Measurements from ENCODE around the gene ENDOD1.

ENDOD1 gene

DNA sequence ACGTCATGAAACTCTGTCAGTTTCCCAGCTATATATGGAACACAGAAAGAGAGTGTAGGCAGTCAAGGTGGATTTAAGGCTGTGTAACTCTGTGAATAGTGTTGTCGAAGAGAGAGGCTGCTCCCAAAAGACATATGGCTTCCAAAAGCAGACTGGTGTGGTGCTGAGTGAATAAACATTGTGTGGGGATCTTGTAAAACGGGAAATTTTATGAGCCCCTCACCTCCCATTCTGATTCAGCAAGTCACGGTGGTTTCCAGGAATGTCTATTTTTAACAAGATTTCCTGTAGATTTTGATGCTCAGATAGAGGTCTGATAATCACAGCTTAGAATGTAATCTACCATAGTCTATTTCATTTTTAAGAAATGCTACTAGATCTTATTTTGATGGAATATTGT lies 73.5 kb downstream of the ENDOD1 start:
- no peak for DNase-seq (ENCODE audit: extremely low read depth, low read depth)
- no peak overlapping the region for H3K4me3 ChIP-seq (replicated peaks; ENCODE audit: low read depth, low read length)
- TF ChIP-seq, protein P1, sequence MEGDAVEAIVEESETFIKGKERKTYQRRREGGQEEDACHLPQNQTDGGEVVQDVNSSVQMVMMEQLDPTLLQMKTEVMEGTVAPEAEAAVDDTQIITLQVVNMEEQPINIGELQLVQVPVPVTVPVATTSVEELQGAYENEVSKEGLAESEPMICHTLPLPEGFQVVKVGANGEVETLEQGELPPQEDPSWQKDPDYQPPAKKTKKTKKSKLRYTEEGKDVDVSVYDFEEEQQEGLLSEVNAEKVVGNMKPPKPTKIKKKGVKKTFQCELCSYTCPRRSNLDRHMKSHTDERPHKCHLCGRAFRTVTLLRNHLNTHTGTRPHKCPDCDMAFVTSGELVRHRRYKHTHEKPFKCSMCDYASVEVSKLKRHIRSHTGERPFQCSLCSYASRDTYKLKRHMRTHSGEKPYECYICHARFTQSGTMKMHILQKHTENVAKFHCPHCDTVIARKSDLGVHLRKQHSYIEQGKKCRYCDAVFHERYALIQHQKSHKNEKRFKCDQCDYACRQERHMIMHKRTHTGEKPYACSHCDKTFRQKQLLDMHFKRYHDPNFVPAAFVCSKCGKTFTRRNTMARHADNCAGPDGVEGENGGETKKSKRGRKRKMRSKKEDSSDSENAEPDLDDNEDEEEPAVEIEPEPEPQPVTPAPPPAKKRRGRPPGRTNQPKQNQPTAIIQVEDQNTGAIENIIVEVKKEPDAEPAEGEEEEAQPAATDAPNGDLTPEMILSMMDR (IDR thresholded peaks at IDR 0.05; ENCODE audit: low read depth, low read length, missing control alignments), result no peak

DNA sequence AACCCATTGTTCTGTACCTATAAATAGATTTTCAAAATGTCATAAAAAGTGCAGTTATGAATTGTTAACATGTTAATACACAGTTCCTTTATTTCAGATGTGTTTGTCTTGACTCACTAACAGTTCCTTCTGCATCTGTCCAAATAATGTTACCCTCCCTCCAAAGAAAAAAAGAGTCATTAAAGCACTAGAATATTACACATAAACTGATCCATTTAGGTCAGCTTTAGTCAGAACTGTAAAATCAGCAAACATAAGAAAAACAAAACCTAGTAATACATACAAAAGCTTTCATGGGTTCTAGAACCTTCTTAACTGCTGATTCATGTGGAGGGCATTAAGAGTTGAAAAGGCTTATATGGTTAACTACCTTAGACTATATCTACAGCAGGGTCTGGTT lies 76.0 kb downstream of the ENDOD1 start:
- TF ChIP-seq, protein P1 (IDR thresholded peaks at IDR 0.05; ENCODE audit: low read depth, low read length, missing control alignments), result no peak
- DNase-seq (ENCODE audit: extremely low read depth, low read depth), result no peak
- no peak overlapping the region for H3K4me3 ChIP-seq (replicated peaks; ENCODE audit: low read depth, low read length)

DNA sequence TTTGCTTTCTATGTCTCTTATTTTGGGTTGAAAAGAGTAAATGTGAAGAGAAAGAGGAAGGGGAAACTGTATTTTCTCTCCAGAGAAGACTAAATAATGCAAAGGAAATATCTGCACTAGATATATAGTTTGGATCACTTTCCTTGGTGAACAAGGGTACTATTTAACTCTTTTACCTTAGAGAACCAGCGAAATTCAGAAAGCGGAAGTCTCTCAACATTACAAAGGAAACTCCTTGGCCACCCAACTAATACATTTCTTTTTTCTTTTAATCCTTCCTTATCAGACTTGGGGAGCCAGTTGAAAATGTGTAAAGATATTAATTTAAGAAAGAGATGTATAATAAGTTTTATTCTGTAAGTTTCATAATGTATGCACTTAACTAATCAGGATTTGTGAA lies 77.1 kb downstream of the ENDOD1 start:
- TF ChIP-seq, protein P1 (IDR thresholded peaks at IDR 0.05; ENCODE audit: low read depth, low read length, missing control alignments), result no peak
- no peak overlapping the region for H3K4me3 ChIP-seq (replicated peaks; ENCODE audit: low read depth, low read length)
- no peak for DNase-seq (ENCODE audit: extremely low read depth, low read depth)

GRCh38 chr11:95170294-95170693 lies 80.6 kb downstream of the ENDOD1 start:
- TF ChIP-seq, protein P1 (IDR thresholded peaks at IDR 0.05; ENCODE audit: low read depth, low read length, missing control alignments), result no peak
- no peak for DNase-seq (ENCODE audit: extremely low read depth, low read depth)
- no peak overlapping the region for H3K4me3 ChIP-seq (replicated peaks; ENCODE audit: low read depth, low read length)

GRCh38 chr11:95175818-95176380 lies 86.3 kb downstream of the ENDOD1 start:
- no peak overlapping the region for H3K4me3 ChIP-seq (replicated peaks; ENCODE audit: low read depth, low read length)
- no peak for DNase-seq (ENCODE audit: extremely low read depth, low read depth)
- TF ChIP-seq, protein P1 (IDR thresholded peaks at IDR 0.05; ENCODE audit: low read depth, low read length, missing control alignments), result no peak
